HG02623 (cell line): ENCODE data around the gene ABTB1.
"Not testable (repeated sequence)": the region's sequence is repeated elsewhere in the genome, so short reads cannot be mapped to it uniquely, and the experiment has no call there.

Source experiments
- ATAC-seq: cut with Tn5 transposase; IDR thresholded peaks from one replicate; pipeline ENCODE4 v1.9.1; 2021; ENCODE audit warnings: moderate library complexity; ENCODE audit not compliant: unreplicated experiment

The ABTB1 gene

DNA sequence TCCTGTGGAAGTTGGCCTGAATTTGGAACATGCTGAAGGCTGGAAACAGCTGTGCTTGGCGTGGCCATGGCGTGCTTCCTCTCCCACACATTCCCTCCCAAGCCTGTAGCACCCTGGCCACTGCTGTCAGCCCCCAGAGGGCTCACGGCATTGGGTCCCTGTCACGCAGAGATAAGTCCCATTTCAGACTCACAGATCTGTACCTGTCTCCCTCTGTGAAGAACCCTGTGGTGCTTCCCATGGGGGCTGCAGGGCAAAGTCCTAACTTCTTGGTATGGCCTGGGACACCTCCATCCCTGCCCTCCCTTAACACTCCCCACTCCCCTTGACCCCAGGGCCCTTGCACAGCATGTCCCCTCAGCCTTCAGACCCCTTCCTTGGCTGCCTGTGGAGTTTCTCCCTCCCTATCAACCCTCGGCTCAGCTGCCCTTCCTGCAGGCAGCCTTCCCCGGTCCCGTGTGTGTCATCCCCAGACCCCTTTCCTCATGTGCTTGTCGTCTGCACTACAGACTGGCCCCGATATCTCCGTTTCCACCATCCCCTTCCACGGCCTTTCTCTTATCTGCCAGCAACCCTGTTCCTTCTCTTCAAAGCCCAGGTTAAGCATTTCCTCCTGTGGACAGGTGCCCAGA lies 28.6 kb downstream of the ABTB1 start:
- no peak for ATAC-seq

DNA sequence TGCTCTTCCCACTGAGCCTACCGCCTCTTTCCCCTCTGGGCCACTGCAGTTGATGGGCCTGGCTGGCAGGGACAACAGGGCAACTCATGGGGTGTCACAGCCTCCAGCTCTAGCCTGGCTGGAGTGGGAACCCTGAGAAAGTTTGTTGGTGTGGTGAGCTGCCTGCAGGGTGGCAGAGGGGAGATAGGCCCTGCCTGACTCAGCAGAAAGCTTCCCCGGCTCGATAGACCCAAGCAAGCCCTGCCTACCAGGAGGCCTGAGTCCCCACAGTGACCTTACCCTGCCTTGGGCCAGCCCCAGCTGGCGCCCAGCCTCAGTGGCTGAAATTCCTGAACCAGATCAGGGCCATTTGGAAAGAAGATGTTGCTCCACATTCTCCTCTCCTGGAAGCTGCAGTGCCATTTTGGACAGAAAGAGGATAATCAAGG lies 29.4 kb downstream of the ABTB1 start:
- no peak for ATAC-seq

DNA sequence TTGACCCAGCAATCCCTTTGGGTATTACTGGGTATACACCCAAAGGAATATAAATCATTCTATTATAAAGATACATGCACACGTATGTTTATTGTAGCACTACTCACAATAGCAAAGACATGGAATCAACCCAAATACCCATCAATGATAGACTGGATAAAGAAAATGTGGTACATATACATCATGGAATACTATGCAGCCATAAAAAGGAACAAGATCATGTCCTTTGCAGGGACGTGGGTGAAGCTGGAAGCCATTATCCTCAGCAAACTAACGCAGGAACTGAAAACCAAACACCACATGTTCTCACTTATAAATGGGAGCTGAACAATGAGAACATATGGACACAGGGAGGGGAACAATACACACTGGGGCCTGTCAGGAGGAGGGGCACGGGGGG lies 32.1 kb downstream of the ABTB1 start:
- ATAC-seq = not testable (repeated sequence)

DNA sequence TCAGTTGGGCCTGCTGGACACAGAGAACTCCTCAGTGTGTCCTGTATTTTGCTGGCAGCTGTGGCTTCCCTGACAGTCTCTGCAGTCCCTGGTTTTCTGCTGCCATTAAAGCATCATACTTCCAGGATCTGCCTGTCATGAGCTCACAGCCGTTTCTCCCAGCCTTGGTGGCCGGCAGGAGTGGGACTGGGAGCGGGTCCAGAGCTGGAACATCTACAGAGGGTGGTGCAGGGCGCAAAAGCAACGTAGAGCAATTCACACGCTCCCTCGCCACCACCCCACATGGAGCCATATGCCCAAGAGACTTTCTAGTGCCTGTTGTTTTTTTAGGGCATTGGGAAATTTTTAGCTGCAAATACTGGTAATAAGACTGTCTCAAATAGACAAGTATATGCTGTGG lies 33.6 kb downstream of the ABTB1 start:
- no peak for ATAC-seq

DNA sequence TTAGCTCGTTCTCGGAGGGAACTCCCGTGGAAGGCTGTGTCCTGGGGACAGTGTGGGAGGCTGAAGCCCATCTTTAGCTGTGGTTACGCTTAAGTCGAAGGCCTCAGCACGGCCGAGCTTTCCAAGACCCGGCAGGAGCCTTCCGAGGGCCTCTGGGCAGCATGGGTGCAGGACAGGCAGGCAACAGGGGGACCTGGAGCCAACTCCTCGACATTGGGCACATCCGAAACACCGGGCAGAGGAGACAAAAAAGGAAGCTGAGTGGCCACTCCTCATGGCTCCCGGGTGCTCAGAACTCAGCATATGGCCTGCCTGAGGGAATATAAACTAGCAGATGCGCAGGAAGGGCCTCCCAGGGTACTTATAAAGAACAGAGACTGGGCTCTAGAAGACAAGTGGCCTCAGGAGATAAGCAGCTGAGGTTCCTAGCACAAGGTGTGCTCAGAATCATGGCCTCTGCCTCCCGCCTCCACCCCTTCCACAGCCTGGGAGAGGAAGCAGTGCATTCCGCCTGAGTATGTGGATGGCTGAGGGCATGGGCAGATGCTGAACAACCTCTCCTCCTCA lies 34.1 kb downstream of the ABTB1 start:
- ATAC-seq = no peak

DNA sequence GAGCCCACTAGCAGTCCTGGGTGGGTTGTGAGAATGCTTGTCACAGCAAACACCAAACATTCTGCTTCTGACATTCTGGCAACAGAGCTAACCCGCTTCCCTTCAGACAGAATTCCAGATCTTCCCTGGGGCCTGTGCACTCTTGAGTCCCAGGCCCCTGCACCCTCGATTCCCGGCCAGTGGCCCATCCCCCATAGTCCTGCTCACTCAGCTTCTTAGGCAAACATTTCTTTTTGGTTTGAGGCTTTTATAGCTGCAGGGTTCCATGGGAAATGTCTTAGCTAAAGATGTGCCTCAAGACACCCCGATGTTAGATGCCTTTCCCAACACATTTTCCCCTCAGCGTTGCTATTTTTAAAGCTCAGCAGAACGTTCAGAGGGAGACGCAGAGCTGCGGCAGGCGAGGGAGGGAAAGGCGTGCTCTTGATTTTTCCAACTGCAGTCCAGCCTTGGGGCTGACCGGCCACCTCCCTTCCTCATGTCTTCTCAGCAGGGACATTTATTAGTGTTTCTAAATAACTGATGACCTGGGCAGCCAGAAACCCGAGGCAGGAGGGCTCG lies 35.2 kb downstream of the ABTB1 start:
- ATAC-seq = no peak

DNA sequence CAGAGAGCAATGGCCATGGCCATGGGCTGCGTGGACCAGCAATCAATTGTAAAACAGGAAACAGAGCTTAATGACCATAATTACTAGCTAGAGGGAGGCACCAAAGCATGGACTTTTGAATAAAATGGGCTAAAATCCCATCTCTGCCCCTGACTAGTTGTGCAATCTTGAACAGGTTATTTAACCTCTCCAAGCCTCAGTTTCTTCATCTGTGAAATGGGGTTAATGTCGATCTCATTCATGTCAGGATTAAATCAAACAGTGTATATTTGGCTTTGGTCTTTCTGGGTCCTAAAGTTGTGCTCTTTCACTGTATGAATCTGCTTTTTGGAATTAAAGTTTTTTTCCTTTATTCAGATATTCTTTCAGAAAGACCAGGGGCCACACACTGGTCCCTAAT lies 36.1 kb downstream of the ABTB1 start:
- no peak for ATAC-seq

DNA sequence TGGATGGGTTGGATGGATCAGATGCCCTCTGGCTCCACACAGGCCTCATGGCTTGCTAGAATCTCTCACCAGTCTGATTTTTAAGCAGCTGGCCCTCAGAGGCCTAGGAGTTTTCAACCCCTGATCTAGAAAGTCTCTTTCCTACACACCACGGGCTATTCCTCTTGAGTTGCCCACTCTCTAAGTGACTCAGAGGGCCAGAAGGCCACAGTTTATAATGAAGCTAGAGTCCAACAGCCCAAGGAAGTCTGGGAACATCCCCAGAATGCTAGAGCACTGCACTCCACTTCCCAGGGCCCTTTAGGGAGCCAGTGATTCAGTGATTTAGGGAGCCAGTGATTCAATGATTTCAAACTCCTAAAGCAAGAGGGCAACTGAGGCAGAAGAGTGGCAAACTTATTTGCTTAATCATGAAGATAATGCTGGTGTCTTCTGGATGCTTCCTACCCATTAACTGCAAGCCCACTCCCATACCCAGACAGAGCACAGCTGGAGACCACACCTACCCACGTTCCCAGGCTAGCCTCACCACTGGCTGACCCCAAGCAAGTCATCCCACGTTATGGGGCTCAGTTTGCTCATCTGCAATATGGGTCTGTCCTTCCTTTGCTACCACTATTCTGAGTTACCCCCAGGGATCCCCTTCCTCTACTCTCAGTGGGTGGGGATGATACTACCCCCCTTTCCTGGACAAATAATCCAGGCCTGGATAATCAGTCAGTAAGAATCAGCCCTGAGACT lies 36.7 kb downstream of the ABTB1 start:
- no peak for ATAC-seq

DNA sequence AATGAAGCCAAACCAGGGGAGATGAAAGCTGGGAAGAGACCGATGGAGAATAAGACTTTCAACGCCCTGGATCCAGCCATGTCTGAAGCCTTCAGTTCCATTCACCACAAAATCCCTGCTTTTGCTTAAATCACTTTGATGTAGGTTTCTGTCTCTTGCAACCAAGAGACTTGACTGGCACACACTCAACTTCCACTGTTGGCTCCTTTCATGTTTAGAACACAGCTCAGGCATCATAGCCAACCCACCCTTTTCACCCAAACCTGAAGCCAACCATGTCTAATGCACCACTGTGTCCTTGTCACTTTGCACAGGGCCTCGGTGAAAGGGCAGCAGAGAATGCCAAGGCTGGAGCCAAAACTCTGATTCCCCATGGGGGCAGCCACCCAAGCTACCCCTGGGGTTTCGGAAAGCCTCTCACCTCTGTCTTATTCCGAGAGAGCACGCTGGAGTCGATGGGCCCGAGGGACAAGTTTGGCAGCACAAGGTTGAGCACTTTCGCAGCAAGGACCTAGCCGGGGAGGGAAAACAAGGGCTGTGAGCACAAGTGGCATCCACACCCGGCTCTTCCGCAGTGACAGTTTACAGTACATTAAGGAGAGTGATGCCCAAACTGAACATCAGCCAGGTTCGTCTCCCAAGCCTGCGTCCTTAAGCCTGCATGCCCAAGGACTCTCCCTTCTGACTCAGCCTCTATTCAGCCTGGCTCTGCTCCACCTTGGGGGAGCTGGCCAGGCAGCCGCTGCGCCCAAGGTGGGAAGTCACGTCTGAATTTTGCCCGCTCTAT lies 37.6 kb downstream of the ABTB1 start:
- ATAC-seq = no peak

DNA sequence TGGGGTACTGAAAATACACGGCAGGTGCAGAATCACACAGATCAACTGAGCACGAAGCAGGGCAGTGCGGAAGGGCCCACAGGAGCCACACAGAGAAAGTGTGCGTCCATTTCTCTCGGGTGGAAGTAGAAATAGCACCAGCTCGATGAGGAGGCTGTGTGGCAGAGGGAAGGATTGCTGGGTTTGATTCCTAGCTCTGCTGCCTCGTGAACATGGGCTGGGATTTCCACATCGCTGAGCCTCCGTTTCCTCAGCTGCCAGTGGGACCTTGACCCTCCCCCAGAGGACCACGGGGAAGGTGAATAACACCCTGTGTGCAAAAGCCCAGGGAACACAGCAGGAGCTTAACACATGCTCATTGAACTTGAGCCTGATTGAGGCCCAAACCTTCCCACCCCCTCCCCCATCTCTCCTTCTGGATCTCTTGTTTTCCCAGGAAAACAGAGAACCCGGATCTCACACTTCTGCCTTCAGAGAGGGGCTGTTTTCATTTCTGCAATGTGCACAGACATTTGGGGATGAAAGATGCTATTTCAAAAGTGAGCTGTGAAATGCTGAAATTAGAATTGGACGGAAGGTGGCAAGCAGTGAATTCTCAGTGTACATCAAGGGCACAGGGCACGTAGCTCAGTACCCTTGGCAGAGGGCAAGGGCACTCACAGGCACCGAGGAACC lies 38.4 kb downstream of the ABTB1 start:
- ATAC-seq = no peak

DNA sequence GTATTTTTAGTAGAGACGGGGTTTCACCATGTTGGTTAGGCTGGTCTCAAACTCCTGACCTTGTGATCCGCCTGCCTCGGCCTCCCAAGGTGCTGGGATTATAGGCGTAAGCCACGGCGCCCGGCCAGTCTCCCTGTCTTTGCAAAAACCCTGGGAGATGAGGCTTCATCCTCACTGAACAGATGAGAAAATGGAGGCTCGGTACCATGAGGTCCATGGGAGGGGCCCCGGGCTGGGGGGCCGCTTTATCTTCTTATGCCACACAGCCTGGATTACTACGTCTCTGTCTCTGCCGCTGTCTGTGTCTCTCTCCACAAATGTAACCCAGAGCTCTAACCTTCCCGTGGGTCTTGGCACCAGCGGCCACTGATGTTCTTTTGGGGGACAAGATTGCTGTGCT lies 39.1 kb downstream of the ABTB1 start:
- no peak for ATAC-seq

DNA sequence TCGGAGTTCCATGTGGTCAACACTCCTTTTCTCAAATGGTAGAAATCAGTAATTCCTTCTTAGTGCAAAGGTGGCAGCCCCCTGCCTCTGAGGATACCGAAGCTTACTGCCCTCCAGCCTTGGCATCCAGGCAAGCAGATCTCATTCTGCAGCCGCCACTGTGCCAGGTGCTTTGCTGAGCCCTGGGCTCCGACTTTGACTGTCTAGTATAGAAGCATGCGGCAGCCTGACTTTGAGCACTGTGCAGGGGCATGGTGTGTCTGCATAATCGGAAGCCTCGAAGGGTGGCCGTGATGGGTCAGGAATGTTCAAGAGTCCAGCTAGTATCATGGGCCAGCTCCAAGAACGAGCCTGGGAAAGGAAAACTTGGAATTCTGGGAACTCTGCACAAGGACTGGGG lies 39.7 kb downstream of the ABTB1 start:
- ATAC-seq = no peak

DNA sequence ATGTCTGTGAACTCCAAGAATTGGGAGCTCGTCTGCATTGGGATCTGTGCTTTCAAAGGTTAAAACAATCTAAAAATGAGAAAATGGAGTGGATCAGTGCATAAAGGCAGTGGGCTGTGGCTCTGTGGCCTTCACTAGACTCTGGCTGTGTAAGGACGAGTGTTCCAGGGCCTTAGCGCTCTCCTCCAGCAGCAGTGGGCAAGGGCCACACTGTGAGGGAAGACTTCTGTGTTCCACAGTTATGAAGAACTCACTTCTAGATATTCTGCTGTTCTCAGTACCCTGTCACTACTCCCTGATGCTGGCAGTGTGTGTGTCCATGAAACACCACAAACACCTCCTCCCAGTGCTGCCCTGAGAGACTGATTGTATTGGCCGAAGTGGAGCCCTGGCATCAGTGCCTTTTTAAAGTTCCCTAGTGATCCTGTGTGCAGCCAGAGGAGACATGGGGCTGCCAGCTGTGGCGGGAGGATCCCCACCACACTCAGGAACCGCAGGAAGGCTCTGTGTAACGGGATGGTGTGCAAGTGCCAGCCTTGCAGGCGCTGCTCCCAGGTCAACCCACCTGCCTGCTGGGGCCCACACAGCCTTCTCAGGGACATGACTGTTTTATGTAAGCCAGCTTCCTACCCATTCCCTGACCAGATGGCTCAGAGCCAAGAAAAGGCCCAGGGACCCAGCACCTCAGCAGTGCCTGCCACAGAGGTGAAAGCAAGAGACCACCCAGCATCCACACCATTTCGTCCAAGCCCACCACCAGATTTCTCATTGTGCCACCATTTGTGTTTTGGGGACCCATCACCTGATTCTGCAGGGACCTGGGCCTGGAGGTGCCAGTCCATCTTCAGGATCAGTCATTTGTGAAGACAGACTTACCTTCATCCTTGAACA lies 40.4 kb downstream of the ABTB1 start:
- no peak for ATAC-seq

DNA sequence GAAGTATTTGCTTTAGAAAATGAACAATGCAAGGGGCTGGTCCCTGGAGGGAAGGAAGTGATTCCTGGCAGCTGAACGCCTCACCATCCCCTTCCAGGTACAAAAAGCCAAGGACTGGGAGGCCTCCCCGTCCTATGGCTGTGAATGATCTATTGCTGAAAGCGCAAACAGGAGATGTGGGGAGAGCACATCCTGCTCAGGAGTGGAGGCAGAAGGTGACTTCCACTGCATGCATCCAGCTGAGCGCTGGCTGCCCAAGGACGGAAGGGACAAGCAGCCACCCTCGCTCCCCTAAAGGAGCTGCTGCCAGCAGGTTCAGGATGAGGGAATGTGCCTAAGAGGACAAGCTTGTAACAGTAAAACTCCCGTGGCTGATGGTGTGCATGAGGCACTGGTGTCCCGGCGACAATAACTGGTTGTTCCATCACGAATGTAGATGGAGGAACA lies 41.4 kb downstream of the ABTB1 start:
- no peak for ATAC-seq

DNA sequence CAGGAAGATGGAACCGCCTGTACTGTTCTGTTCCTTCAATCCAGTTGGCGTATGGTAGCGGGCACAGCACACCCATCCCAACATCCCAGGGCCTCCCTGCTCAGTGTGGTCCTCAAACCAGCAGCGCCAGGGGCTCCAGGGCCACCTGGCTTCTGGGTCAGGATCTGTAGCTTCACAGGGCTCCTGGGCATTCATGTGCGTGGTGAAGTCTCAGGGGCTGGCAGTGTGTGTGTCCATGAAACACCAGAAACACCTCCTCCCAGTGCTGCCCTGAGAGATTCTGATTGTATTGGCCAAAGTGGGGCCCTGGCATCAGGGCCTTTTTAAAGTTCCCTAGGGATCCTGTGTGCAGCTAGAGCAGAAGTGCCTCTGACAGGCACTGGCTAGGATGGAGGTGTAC lies 42.1 kb downstream of the ABTB1 start:
- ATAC-seq = no peak

DNA sequence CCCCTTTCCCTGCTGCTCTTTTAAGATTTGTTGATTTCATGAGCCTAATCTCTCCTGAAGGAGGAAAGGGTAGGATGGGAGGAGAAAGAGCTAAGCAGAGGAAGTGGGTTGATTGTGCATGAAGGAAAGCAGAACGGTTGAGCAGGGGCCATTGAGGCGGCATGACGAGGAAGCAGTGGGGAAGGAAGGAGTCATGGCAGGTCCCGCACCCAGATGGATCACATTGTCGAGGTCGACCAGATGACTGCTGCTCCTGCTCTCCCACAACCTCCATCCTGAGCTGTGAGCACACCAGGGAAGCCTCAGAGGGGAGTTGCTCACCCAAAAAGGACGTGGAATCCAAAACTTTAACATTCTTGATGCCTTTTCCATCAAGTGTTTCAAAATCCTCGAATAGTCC lies 42.8 kb downstream of the ABTB1 start:
- no peak for ATAC-seq

DNA sequence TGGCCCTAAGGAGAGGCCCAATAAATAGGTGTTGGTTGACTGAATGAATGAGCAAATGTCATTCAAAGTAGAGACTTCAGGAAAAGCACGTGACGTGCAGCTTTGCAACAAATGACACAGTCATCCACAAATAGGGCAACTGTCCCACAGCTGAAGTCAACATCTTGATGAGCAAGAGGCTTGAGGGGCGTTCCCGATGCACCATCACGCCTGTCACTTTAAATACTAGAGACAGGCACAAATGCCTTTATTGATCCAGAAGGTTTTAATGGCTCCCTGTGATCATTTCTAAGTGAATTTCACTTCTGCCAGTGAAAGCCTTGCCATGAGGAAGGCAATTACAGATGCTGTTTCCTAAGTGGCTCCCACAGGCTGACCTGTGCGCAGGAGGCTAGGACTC lies 43.6 kb downstream of the ABTB1 start:
- ATAC-seq = no peak

DNA sequence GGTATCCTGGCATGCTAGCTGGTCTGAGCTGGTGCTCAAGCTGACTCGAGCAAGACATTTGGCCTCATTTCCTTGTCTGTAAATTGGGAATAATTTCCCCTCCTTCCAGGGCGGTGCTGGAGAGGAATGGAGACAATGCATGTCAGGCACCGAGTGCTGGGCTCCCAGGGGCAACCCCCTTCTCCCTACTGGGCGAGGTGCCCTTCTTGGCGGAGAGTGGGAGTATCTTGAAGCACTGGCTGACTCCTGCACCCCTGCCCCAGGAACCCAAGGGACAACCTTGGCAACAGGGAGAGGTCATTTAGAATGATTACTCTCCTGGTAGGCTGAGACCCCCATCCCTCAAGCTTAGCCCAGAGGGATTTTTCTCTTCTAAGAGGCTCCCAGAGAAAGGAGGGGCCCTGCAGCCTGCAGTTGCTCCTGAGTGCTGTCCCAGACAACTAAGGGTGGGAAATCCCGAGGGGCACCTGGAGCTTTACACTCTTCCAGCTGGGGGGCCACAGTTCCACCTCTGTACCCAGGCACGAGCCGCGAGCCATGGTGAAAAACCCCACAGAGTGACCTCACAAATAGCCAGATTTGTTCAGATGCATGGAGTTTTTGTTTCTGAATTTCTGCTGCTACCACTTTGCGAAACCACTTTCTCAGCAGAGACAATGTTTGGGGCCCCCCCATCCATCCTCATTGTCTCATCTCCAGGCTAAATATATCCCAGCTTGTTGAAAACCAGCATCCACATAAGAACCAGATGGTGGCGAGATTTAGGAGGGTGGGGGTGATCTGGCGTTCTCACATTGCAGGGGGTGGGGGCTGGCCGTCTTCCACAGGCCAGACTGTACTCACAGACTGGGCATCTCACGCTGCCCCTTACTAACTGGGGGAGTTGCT lies 44.8 kb downstream of the ABTB1 start:
- ATAC-seq = no peak
